ENCODE data around the gene TAGAP. TPM values are rescaled to one million over a fixed set of nuclear protein-coding genes. Genes with fewer than 3 reads are reported as not detected.
A peak's percentile ranks its signal among the peaks of the same experiment; 100 is the strongest.

Gene TAGAP
- polyA plus RNA-seq, 4 donors: 0.45 to 3.8 (median 1.9) TPM

GRCh38 chr6:159045801-159046200 is 1.0 kb upstream of the TAGAP start:
- Histone ChIP-seq H3K27me3 (ENCODE audit: control insufficient read depth in 3 of 3, insufficient read depth in 3 of 3, low read length in 3 of 3) (peaks cover 0 to 4% (median 0%) of the 10 kb centered on the region in 3 donors), H3K4me3 (ENCODE audit: low read depth in 1 of 3, low read length in 3 of 3) (no peak overlapping the region), H3K27ac (ENCODE audit: low read depth in 1 of 3, low read length in 2 of 3) (no peak overlapping the region), H3K4me1 (ENCODE audit: control insufficient read depth in 3 of 3, insufficient read depth in 2 of 3, low read depth in 1 of 3, low read length in 2 of 3) (peaks cover 0 to 4% (median 0%) of the 10 kb centered on the region in 3 donors), H3K9me3 (ENCODE audit: control insufficient read depth in 2 of 2, insufficient read depth in 1 of 2, low read depth in 1 of 2, low read length in 1 of 2) (no peaks in the 10 kb centered on the region), H3K36me3 (ENCODE audit: control insufficient read depth in 3 of 3, insufficient read depth in 2 of 3, low read depth in 1 of 3, low read length in 3 of 3) (no peaks in the 10 kb centered on the region)
- WGBS, 3 donors: 73 to 75% (median 74%) methylated on average over 7 of the region's 7 CpGs
- FAIRE-seq: no peak
- no peak for DNase-seq

GRCh38 chr6:159043947-159044346 is 844 bp downstream of the TAGAP start:
- H3K27ac ChIP-seq (ENCODE audit: low read depth in 1 of 3, low read length in 2 of 3): peak overlapping the region in 1 of 3 donors; percentile 84
- peak overlapping the region in 2 of 3 donors; percentile 2 to 46 for H3K4me3 ChIP-seq (ENCODE audit: low read depth in 1 of 3, low read length in 3 of 3)
- no peak for FAIRE-seq
- peaks cover 0 to 4% (median 0%) of the 10 kb centered on the region in 3 donors for H3K27me3 ChIP-seq (ENCODE audit: control insufficient read depth in 3 of 3, insufficient read depth in 3 of 3, low read length in 3 of 3)
- DNase-seq: no peak
- 65 to 80% (median 67%) methylated on average over 7 of the region's 7 CpGs for WGBS, 3 donors
- H3K36me3 ChIP-seq (ENCODE audit: control insufficient read depth in 3 of 3, insufficient read depth in 2 of 3, low read depth in 1 of 3, low read length in 3 of 3): no peaks in the 10 kb centered on the region
- no peaks in the 10 kb centered on the region for H3K9me3 ChIP-seq (ENCODE audit: control insufficient read depth in 2 of 2, insufficient read depth in 1 of 2, low read depth in 1 of 2, low read length in 1 of 2)
- H3K4me1 ChIP-seq (ENCODE audit: control insufficient read depth in 3 of 3, insufficient read depth in 2 of 3, low read depth in 1 of 3, low read length in 2 of 3): peaks cover 0 to 4% (median 0%) of the 10 kb centered on the region in 3 donors

- Histone ChIP-seq H3K27ac (ENCODE audit: low read depth in 1 of 3, low read length in 2 of 3) (peak overlapping the region in 1 of 3 donors; percentile 51), H3K27me3 (ENCODE audit: control insufficient read depth in 3 of 3, insufficient read depth in 3 of 3, low read length in 3 of 3) (peaks cover 0 to 4% (median 0%) of the 10 kb centered on the region in 3 donors), H3K9me3 (ENCODE audit: control insufficient read depth in 2 of 2, insufficient read depth in 1 of 2, low read depth in 1 of 2, low read length in 1 of 2) (no peaks in the 10 kb centered on the region), H3K4me3 (ENCODE audit: low read depth in 1 of 3, low read length in 3 of 3) (peak overlapping the region in 1 of 3 donors; percentile 30), H3K36me3 (ENCODE audit: control insufficient read depth in 3 of 3, insufficient read depth in 2 of 3, low read depth in 1 of 3, low read length in 3 of 3) (no peaks in the 10 kb centered on the region), H3K4me1 (ENCODE audit: control insufficient read depth in 3 of 3, insufficient read depth in 2 of 3, low read depth in 1 of 3, low read length in 2 of 3) (peaks cover 0 to 4% (median 0%) of the 10 kb centered on the region in 3 donors)
- 58 to 76% (median 60%) methylated on average over 6 of the region's 6 CpGs for WGBS, 3 donors
- FAIRE-seq: no peak
- DNase-seq: peak in 1 of 2 donors; percentile 69
These were observed 1.5 kb downstream of the TAGAP start for GRCh38 chr6:159043251-159043650.

GRCh38 chr6:159042826-159043181 is 2.0 kb downstream of the TAGAP start:
- Histone ChIP-seq H3K4me1 (ENCODE audit: control insufficient read depth in 3 of 3, insufficient read depth in 2 of 3, low read depth in 1 of 3, low read length in 2 of 3) (peaks cover 0 to 4% (median 0%) of the 10 kb centered on the region in 3 donors), H3K9me3 (ENCODE audit: control insufficient read depth in 2 of 2, insufficient read depth in 1 of 2, low read depth in 1 of 2, low read length in 1 of 2) (no peaks in the 10 kb centered on the region), H3K4me3 (ENCODE audit: low read depth in 1 of 3, low read length in 3 of 3) (peak overlapping the region in 1 of 3 donors; percentile 30), H3K36me3 (ENCODE audit: control insufficient read depth in 3 of 3, insufficient read depth in 2 of 3, low read depth in 1 of 3, low read length in 3 of 3) (no peaks in the 10 kb centered on the region), H3K27me3 (ENCODE audit: control insufficient read depth in 3 of 3, insufficient read depth in 3 of 3, low read length in 3 of 3) (peaks cover 0 to 4% (median 0%) of the 10 kb centered on the region in 3 donors), H3K27ac (ENCODE audit: low read depth in 1 of 3, low read length in 2 of 3) (peak overlapping the region in 1 of 3 donors; percentile 72)
- DNase-seq: no peak
- WGBS, 3 donors: 18 to 20% (median 18%) methylated on average over 5 of the region's 5 CpGs
- no peak for FAIRE-seq

GRCh38 chr6:159042003-159042825 is 2.6 kb downstream of the TAGAP start:
- FAIRE-seq (no peak), DNase-seq (peak; percentile 85 to 94)
- Histone ChIP-seq H3K4me3 (ENCODE audit: low read depth in 1 of 3, low read length in 3 of 3) (peak overlapping the region in 2 of 3 donors; percentile 4 to 32), H3K27ac (ENCODE audit: low read depth in 1 of 3, low read length in 2 of 3) (peak overlapping the region in 1 of 3 donors; percentile 72), H3K27me3 (ENCODE audit: control insufficient read depth in 3 of 3, insufficient read depth in 3 of 3, low read length in 3 of 3) (peaks cover 0 to 4% (median 0%) of the 10 kb centered on the region in 3 donors), H3K4me1 (ENCODE audit: control insufficient read depth in 3 of 3, insufficient read depth in 2 of 3, low read depth in 1 of 3, low read length in 2 of 3) (peaks cover 0 to 4% (median 0%) of the 10 kb centered on the region in 3 donors), H3K9me3 (ENCODE audit: control insufficient read depth in 2 of 2, insufficient read depth in 1 of 2, low read depth in 1 of 2, low read length in 1 of 2) (no peaks in the 10 kb centered on the region), H3K36me3 (ENCODE audit: control insufficient read depth in 3 of 3, insufficient read depth in 2 of 3, low read depth in 1 of 3, low read length in 3 of 3) (peaks cover 0 to 2% (median 0%) of the 10 kb centered on the region in 3 donors)
- WGBS, 3 donors: 34 to 47% (median 42%) methylated on average over 14 of the region's 14 CpGs

GRCh38 chr6:159041181-159041580 is 3.6 kb downstream of the TAGAP start:
- DNase-seq (no peak), FAIRE-seq (no peak)
- H3K27me3 ChIP-seq (ENCODE audit: control insufficient read depth in 3 of 3, insufficient read depth in 3 of 3, low read length in 3 of 3): peaks cover 0 to 4% (median 0%) of the 10 kb centered on the region in 3 donors
- peaks cover 0 to 4% (median 0%) of the 10 kb centered on the region in 3 donors for H3K4me1 ChIP-seq (ENCODE audit: control insufficient read depth in 3 of 3, insufficient read depth in 2 of 3, low read depth in 1 of 3, low read length in 2 of 3)
- no peaks in the 10 kb centered on the region for H3K9me3 ChIP-seq (ENCODE audit: control insufficient read depth in 2 of 2, insufficient read depth in 1 of 2, low read depth in 1 of 2, low read length in 1 of 2)
- WGBS, 3 donors: 80 to 88% (median 87%) methylated on average over 7 of the region's 7 CpGs
- H3K4me3 ChIP-seq (ENCODE audit: low read depth in 1 of 3, low read length in 3 of 3): no peak overlapping the region
- H3K36me3 ChIP-seq (ENCODE audit: control insufficient read depth in 3 of 3, insufficient read depth in 2 of 3, low read depth in 1 of 3, low read length in 3 of 3): peaks cover 0 to 2% (median 0%) of the 10 kb centered on the region in 3 donors
- H3K27ac ChIP-seq (ENCODE audit: low read depth in 1 of 3, low read length in 2 of 3): peak overlapping the region in 1 of 3 donors; percentile 53

GRCh38 chr6:159039885-159040258 is 4.9 kb downstream of the TAGAP start:
- peaks cover 0 to 2% (median 2%) of the 10 kb centered on the region in 3 donors for H3K36me3 ChIP-seq (ENCODE audit: control insufficient read depth in 3 of 3, insufficient read depth in 2 of 3, low read depth in 1 of 3, low read length in 3 of 3)
- H3K4me1 ChIP-seq (ENCODE audit: control insufficient read depth in 3 of 3, insufficient read depth in 2 of 3, low read depth in 1 of 3, low read length in 2 of 3): peaks cover 0 to 4% (median 0%) of the 10 kb centered on the region in 3 donors
- no peaks in the 10 kb centered on the region for H3K9me3 ChIP-seq (ENCODE audit: control insufficient read depth in 2 of 2, insufficient read depth in 1 of 2, low read depth in 1 of 2, low read length in 1 of 2)
- WGBS, 3 donors: 64 to 80% (median 66%) methylated on average over 1 of the region's 1 CpG
- DNase-seq (no peak), FAIRE-seq (peak; percentile 53)
- H3K27me3 ChIP-seq (ENCODE audit: control insufficient read depth in 3 of 3, insufficient read depth in 3 of 3, low read length in 3 of 3): peaks cover 0 to 4% (median 0%) of the 10 kb centered on the region in 3 donors
- H3K27ac ChIP-seq (ENCODE audit: low read depth in 1 of 3, low read length in 2 of 3): no peak overlapping the region
- H3K4me3 ChIP-seq (ENCODE audit: low read depth in 1 of 3, low read length in 3 of 3): no peak overlapping the region

- no peak for FAIRE-seq
- WGBS, 3 donors: 56 to 78% (median 60%) methylated on average over 8 of the region's 8 CpGs
- DNase-seq: peak in 1 of 2 donors; percentile 25
- peaks cover 0 to 4% (median 0%) of the 10 kb centered on the region in 3 donors for H3K4me1 ChIP-seq (ENCODE audit: control insufficient read depth in 3 of 3, insufficient read depth in 2 of 3, low read depth in 1 of 3, low read length in 2 of 3)
- H3K4me3 ChIP-seq (ENCODE audit: low read depth in 1 of 3, low read length in 3 of 3): no peak overlapping the region
- peak overlapping the region in 1 of 3 donors; percentile 69 for H3K27ac ChIP-seq (ENCODE audit: low read depth in 1 of 3, low read length in 2 of 3)
- peaks cover 0 to 2% (median 2%) of the 10 kb centered on the region in 3 donors for H3K36me3 ChIP-seq (ENCODE audit: control insufficient read depth in 3 of 3, insufficient read depth in 2 of 3, low read depth in 1 of 3, low read length in 3 of 3)
- H3K27me3 ChIP-seq (ENCODE audit: control insufficient read depth in 3 of 3, insufficient read depth in 3 of 3, low read length in 3 of 3): no peaks in the 10 kb centered on the region
- no peaks in the 10 kb centered on the region for H3K9me3 ChIP-seq (ENCODE audit: control insufficient read depth in 2 of 2, insufficient read depth in 1 of 2, low read depth in 1 of 2, low read length in 1 of 2)
These were observed 5.6 kb downstream of the TAGAP start for GRCh38 chr6:159038914-159039884.

Measured in small intestine (tissue), 7 donors.